Glutamatergic neuron (in vitro differentiated cells): ENCODE measurements around the gene ABCF3. TPM values are rescaled to one million over a fixed set of nuclear protein-coding genes. Genes with fewer than 3 reads are reported as not detected.
A peak's percentile ranks its signal among the peaks of the same experiment; 100 is the strongest.

Source experiments
- DNase-seq: peaks from one replicate; pipeline ENCODE4 v3.0.0; 2022
- H3K27ac Mint-ChIP-seq: one replicate; pipeline ENCODE4 v1.8.0; 2020; ENCODE audit warnings: mild to moderate bottlenecking, mixed read lengths, inconsistent platforms; ENCODE audit not compliant: unreplicated experiment
- H3K27me3 Mint-ChIP-seq: one replicate; pipeline ENCODE4 v1.8.0; 2020; ENCODE audit warnings: mild to moderate bottlenecking, moderate library complexity, mixed read lengths, inconsistent platforms; ENCODE audit not compliant: unreplicated experiment
- H3K36me3 Mint-ChIP-seq: one replicate; pipeline ENCODE4 v1.8.0; 2020; ENCODE audit warnings: mild to moderate bottlenecking, mixed read lengths, inconsistent platforms; ENCODE audit not compliant: unreplicated experiment
- H3K4me1 Mint-ChIP-seq: one replicate; pipeline ENCODE4 v1.8.0; 2020; ENCODE audit warnings: mild to moderate bottlenecking, low read depth, mixed read lengths, inconsistent platforms; ENCODE audit not compliant: unreplicated experiment
- H3K4me3 Mint-ChIP-seq: one replicate; pipeline ENCODE4 v1.8.0; 2020; ENCODE audit warnings: mild to moderate bottlenecking, mixed read lengths, inconsistent platforms; ENCODE audit not compliant: unreplicated experiment
- H3K9me3 Mint-ChIP-seq: one replicate; pipeline ENCODE4 v1.8.0; 2020; ENCODE audit warnings: mild to moderate bottlenecking, moderate library complexity, mixed read lengths, inconsistent platforms; ENCODE audit not compliant: unreplicated experiment
- CTCF ChIP-seq: fragments of 200-600 bp; sonication (generic); IDR thresholded peaks from one replicate; pipeline ENCODE4 v1.5.0; 2021; ENCODE audit not compliant: partially characterized antibody, unreplicated experiment
- total RNA-seq: library from RNA; stranded (reverse); fragmentation: NEBNext Ultra II Directional; extraction: Animal tissue kit (Norgen Biotek cat#: 25700); gene quantifications from one replicate; pipeline ENCODE4 v1.2.1, GENCODE V29; 2021; ENCODE audit not compliant: unreplicated experiment

Gene ABCF3
- total RNA-seq, 1 donor from 2014 or later, result 87.9 TPM

- Mint-ChIP-seq H3K9me3 (peaks cover 24% of the 10 kb centered on the region), H3K36me3 (peaks cover 4% of the 10 kb centered on the region), H3K4me1 (peaks cover 34% of the 10 kb centered on the region), H3K27me3 (peaks cover 17% of the 10 kb centered on the region), H3K27ac (peak overlapping the region; percentile 84), H3K4me3 (peak overlapping the region; percentile 68)
- no peak for DNase-seq
- TF ChIP-seq CTCF, result no peak
Observed at GRCh38 chr3:184234671-184235380, 48.8 kb downstream of the ABCF3 start.

DNA sequence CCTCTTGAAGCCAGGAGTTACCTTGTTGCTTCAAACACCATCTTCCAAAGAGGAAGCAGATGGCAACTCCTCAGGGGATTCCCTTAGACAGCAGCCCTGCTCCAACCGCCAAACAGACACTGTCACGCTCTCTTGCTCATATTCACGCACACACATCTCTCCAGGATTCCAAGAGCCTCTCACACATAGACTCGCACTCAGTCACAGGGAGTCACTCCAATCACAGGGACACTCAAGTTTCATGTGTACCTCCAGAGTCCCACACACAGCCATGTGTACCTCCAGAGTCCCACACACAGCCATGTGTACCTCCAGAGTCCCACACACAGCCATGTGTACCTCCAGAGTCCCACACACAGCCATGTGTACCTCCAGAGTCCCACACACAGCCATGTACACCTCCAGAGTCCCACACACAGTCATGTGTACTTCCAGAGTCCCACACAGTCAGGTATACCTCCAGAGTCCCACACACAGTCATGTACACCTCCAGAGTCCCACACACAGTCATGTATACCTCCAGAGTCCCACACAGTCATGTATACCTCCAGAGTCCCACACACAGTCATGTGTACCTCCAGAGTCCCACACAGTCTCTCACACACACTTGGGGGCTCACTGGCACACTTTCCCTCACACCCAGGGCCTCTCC, 49.5 kb downstream of the ABCF3 start:
- peak overlapping the region; percentile 84 for H3K27ac Mint-ChIP-seq
- peak overlapping the region; percentile 68 for H3K4me3 Mint-ChIP-seq
- H3K9me3 Mint-ChIP-seq, result peaks cover 26% of the 10 kb centered on the region
- peaks cover 19% of the 10 kb centered on the region for H3K27me3 Mint-ChIP-seq
- no peak for TF ChIP-seq CTCF
- H3K36me3 Mint-ChIP-seq, result peaks cover 4% of the 10 kb centered on the region
- no peak for DNase-seq
- peaks cover 34% of the 10 kb centered on the region for H3K4me1 Mint-ChIP-seq

GRCh38 chr3:184236033-184236410, 50.0 kb downstream of the ABCF3 start:
- Mint-ChIP-seq H3K4me3 (peak overlapping the region; percentile 68), H3K27ac (peak overlapping the region; percentile 84), H3K4me1 (peaks cover 34% of the 10 kb centered on the region), H3K36me3 (peaks cover 4% of the 10 kb centered on the region), H3K9me3 (peaks cover 26% of the 10 kb centered on the region), H3K27me3 (peaks cover 19% of the 10 kb centered on the region)
- TF ChIP-seq CTCF, result no peak
- no peak for DNase-seq

- DNase-seq, result no peak
- peak overlapping the region; percentile 76 for H3K27ac Mint-ChIP-seq
- H3K36me3 Mint-ChIP-seq, result peaks cover 4% of the 10 kb centered on the region
- TF ChIP-seq CTCF, result no peak
- peaks cover 34% of the 10 kb centered on the region for H3K4me1 Mint-ChIP-seq
- peaks cover 14% of the 10 kb centered on the region for H3K27me3 Mint-ChIP-seq
- no peak overlapping the region for H3K4me3 Mint-ChIP-seq
- H3K9me3 Mint-ChIP-seq, result peaks cover 22% of the 10 kb centered on the region
Observed at GRCh38 chr3:184236636-184237035, 50.6 kb downstream of the ABCF3 start.

DNA sequence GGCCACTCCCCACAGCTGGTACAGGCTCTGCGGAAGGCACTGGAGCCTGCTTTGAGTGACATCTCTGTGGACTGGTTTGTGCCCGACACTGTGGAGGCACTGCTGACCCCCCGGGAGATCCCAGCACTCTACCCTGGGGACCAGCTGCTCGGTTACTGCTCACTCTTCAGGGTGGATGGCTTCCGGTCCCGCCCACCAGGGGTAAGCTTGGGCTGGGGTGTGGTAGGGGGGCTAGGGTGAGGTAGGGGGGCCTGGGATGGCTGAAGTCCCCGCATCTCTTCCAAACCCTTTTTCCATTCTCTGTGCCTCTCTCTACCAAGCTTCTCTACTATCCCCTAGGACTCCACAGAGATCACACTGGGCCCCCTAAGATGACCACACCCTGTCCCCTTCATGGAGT, 51.2 kb downstream of the ABCF3 start:
- H3K4me3 Mint-ChIP-seq, result peak overlapping the region; percentile 44
- H3K4me1 Mint-ChIP-seq, result peaks cover 33% of the 10 kb centered on the region
- H3K36me3 Mint-ChIP-seq, result peaks cover 4% of the 10 kb centered on the region
- H3K27me3 Mint-ChIP-seq, result peaks cover 13% of the 10 kb centered on the region
- TF ChIP-seq CTCF, result no peak
- peak overlapping the region; percentile 76 for H3K27ac Mint-ChIP-seq
- no peak for DNase-seq
- H3K9me3 Mint-ChIP-seq, result peaks cover 20% of the 10 kb centered on the region
